Activated CD8-positive, alpha-beta memory T cell treated with anti-CD3 and anti-CD28 coated beads, Interleukin-2, amount 50 U/mL, for 24 hours (primary cell): Measurements from ENCODE around the gene CASKIN2.
A peak's percentile ranks its signal among the peaks of the same experiment; 100 is the strongest.
"Not testable (repeated sequence)": the region's sequence is repeated elsewhere in the genome, so short reads cannot be mapped to it uniquely, and the experiment has no call there.

Source experiments
- DNase-seq: peaks from one replicate; pipeline ENCODE4 v3.0.0-alpha.2; 2020; ENCODE audit errors: extremely low read depth

The CASKIN2 gene

GRCh38 chr17:75523647-75524046 is 8.3 kb upstream of the CASKIN2 start:
- no peak for DNase-seq

- no peak for DNase-seq
These were observed 6.8 kb upstream of the CASKIN2 start for GRCh38 chr17:75521951-75522727.

GRCh38 chr17:75521290-75521689 is 6.0 kb upstream of the CASKIN2 start:
- DNase-seq: no peak

GRCh38 chr17:75520413-75520812 is 5.1 kb upstream of the CASKIN2 start:
- DNase-seq: not testable (repeated sequence)

GRCh38 chr17:75518983-75519537 is 3.7 kb upstream of the CASKIN2 start:
- DNase-seq: no peak

GRCh38 chr17:75518201-75518600 is 2.9 kb upstream of the CASKIN2 start:
- DNase-seq: no peak

GRCh38 chr17:75517297-75517865 is 2.0 kb upstream of the CASKIN2 start:
- no peak for DNase-seq

- no peak for DNase-seq
These were observed 1.4 kb upstream of the CASKIN2 start for GRCh38 chr17:75516619-75517296.

GRCh38 chr17:75516255-75516618 is 900 bp upstream of the CASKIN2 start, which contains the start of gene TSEN54:
Gene TSEN54, plus strand, starts transcription at chr17:75516528. Its CDS starts 33 bp downstream, at chr17:75516561.
- DNase-seq: peak; percentile 82

- no peak for DNase-seq
These were observed 330 bp downstream of the CASKIN2 start for GRCh38 chr17:75514919-75515495.

- DNase-seq: no peak
These were observed 928 bp downstream of the CASKIN2 start for GRCh38 chr17:75514299-75514918.

- DNase-seq: no peak
These were observed 1.7 kb downstream of the CASKIN2 start for GRCh38 chr17:75513641-75514000.

- no peak for DNase-seq
These were observed 2.3 kb downstream of the CASKIN2 start for GRCh38 chr17:75512926-75513640.

GRCh38 chr17:75511610-75512575 is 3.4 kb downstream of the CASKIN2 start:
- no peak for DNase-seq

GRCh38 chr17:75511270-75511609 is 4.1 kb downstream of the CASKIN2 start:
- DNase-seq: no peak

GRCh38 chr17:75509528-75510258 is 5.6 kb downstream of the CASKIN2 start:
- no peak for DNase-seq

- DNase-seq: no peak
These were observed 6.4 kb downstream of the CASKIN2 start for GRCh38 chr17:75508931-75509361.

GRCh38 chr17:75507733-75508719 is 7.3 kb downstream of the CASKIN2 start:
- DNase-seq: no peak
